GM18526 (cell line): ENCODE results near the gene HAGH.
A peak's percentile ranks its signal among the peaks of the same experiment; 100 is the strongest.

Source experiments
- POLR2A ChIP-seq: IDR thresholded peaks from 3 replicates; pipeline ENCODE4 v1.6.1; 2011; ENCODE audit not compliant: insufficient read length; ENCODE audit errors: extremely low read depth

HAGH gene

DNA sequence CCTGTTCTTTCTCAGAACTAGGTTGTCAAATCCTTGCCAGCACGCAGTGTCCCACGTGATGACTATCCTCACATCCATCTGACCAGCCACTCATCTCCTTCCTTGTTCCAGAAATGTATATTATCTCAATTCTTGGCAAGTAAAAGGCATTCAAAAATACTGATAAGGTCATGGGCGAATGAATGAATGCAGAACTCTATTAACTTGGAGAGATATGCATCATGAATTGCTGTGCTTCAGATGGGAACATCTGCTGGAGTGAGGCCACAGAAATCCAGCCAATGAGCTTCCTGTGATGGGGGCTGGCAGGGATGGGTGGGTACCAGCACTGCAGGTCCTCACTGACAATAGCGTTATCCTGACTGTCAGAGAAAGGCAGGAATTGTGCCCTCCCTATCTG, 19.4 kb upstream of the HAGH start:
- TF ChIP-seq POLR2A, result no peak

GRCh38 chr16:1839554-1839953, 12.9 kb upstream of the HAGH start:
- no peak for TF ChIP-seq POLR2A

DNA sequence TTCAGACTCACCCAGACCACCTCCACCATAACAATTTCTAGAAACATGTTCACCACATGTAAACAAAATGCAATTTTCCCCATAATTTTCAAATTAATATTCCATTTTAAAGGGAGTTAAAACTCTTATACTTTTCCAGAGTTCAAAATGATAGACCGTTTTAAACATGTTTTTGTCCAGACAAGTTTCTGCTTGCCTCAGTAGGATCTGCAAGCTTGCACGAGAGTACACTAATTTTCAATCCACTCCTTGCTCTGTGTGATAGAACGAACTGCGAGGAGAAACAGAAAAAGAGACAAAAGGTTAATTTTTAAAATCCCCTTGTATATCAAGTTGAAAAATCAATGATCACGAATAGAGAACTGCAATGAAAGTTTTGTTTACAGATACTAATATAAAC, 7.5 kb upstream of the HAGH start:
- TF ChIP-seq POLR2A, result no peak

DNA sequence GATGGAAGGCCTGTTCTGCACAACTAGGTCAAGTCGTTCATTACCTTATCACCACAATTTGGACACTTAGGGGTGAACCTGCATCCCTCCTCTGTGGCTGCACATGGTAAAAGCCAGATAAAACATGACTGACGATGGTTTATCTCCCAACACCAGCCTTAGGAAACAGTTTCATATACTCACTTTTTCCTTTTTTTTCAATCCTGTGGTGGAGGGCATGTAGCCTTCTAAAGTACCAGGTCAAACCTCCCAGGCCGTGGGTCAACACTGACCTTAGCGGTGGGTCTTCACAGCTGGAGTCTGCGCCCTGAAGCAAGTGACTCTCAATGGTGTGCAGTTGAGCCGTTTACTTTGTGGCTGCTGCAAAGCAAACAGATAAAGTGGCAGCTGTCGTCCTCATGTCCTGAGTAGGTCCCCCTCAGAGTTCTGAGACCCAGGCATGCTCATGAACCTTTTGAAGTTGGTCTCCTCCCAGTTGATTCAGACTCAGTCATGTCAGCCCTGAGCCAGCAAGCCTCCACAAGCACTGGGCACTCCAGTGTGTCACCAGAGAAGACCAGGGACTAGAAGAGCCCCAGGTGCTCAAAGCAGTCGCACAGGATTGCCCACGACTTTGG, 6.3 kb upstream of the HAGH start:
- no peak for TF ChIP-seq POLR2A

DNA sequence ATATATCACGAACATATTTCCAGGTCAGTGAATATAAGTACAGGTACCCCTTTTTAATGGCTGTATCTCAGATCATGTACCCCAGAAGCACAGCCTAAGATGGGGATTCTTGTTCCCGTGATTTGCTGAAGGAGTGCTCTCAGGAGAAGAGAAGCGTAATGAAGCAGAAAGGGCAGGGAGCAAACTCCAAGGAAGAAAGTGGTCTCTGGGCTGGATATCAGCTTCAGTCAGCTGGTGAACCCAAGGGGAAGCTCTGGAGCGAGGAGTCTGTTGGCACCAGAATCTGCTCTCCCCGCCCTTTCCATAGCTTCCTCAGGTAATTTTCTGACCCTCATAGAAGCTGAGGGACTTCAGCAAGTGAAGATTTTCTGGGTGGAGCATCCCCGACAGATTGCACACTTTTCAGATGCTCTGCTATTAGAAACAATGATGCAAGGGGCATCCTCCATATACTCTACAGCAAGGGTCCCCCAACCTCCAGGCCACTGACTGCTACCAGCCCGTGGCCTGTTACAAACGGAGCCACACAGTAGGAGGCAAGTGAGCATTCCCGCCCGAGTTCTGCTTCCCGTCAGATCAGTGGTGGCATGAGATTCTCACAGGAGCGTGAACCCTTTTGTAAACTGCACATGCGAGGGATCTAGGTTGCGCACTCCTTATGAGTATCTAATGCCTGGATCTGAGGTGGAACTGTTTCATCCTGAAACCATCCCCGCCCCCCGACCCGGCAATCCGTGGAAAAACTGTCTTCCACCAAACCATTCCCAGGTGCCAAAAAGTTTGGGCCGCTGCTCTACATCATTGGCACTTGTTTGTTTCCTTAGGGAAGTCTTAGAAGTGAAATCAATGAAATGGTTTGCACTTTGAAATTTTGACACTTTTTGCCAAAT, 4.8 kb upstream of the HAGH start:
- no peak for TF ChIP-seq POLR2A

GRCh38 chr16:1830213-1830612, 3.6 kb upstream of the HAGH start:
- no peak for TF ChIP-seq POLR2A

DNA sequence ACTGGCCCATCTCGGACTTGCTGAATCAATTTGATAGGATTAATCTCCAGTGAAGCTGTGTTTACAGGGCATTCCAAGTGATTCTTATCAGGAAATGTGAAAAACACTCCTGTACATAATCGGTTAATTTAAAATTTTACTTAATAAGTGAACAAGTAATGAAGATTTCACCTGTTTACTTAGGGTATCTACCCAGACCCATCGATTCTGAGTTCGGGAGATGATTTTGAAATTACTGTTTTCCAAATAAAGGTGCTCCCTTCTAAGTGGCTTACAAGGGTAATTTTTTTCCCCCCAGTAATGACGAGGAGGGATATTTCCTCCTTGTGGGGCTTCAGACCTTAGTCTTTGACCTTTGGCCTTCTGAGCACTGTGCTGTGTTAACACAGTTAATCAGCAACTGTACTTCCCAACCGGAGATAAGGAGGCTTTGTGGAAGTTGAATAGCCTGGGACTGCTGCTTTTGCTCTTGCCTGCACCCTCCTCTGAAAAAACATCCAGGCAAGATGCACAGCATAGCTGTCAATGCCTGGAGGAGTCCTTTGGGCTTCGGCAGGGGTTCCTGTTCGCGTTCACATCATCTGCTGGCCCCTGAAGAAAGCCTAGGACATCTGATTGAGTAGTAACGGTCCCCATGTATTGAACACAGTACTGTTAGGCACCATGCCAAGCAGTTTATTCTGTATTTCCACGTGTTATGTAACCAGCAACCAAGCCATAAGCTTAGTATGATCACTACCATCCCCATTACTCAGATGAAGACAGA, 2.2 kb upstream of the HAGH start:
- no peak for TF ChIP-seq POLR2A

DNA sequence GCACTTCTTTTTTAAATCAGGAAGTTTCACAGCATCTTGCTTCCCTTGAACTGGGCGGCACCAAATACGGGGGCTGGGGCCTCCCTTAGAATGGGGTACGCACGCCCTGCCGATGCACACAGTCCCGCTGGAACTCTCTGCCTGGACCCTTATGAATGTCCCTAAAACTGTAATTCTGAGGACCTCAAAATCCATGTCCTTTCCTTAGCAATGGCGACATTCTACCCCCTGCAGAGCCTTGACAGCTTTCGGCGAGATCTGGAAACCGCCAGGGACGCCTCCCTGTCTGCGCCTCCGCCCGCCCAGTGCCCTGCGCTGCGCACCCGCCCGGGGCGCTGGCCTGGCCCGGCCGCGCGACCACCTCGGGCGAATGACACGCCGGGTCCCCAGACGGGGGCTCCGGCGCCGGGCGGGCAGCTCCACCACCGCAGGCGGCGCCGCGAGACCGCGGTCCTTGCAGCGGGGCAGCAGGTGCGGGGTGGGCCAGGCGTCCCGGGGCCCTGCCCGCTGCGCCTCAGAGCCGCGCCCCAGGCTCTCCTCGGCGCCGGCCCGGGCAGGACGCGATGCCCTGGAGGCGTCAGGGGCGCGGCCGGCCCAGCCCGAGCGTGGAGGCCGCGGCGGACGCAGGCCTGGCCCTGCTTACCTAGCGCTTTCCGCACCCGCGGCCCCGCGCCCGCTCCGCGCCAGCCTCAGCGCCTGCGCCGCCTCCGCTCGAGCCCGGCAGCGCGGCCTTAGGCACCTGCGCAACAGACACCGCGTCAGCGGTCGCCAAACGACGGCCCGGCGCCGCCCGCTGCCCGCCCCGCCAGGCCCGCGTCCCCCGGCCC, 548 bp downstream of the HAGH start:
- TF ChIP-seq POLR2A, result peak; percentile 24

GRCh38 chr16:1825381-1825863, 1.2 kb downstream of the HAGH start:
- TF ChIP-seq POLR2A, result no peak

DNA sequence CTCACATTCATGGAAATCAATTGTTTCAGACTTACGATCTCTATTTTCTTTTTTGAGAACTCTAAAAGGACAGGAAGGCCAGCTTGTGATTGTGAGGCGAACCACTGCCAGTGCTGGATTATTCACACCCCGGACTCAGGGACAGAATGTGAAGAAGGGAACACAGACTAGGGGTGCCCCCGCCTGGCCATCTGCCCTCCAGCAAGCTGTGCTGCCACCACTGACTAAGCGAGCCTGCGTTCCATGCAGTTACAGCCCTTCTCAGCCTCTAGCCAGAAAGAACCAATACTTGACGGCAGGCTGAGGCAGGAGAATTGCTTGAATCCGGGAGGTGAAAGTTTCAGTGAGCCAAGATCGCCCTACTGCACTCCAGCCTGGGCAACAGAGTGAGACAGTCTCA, 2.8 kb downstream of the HAGH start:
- no peak for TF ChIP-seq POLR2A

- no peak for TF ChIP-seq POLR2A
Observed at GRCh38 chr16:1822801-1823200, 3.8 kb downstream of the HAGH start.

GRCh38 chr16:1821861-1822611, 4.6 kb downstream of the HAGH start:
- TF ChIP-seq POLR2A, result no peak

DNA sequence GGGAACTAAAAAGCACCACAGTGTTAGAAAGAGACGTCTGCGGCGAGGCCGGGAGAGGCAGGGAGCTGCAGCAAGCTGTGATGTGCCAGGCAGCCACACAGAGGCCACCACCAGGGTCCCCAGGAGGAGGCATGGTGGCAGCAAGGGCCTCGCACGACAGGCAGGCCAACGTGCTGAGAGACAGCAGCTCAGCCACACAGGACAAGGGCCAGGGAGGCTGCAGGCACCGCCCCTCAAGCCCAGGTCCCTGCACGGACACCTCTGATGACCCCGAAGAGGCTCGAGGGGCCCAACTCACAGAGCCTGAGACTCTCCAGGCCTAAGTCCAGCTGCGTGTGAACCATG, 5.7 kb downstream of the HAGH start:
- TF ChIP-seq POLR2A, result no peak
